ENCODE measurements around the gene OR4C5.
"Not testable (repeated sequence)": the region's sequence is repeated elsewhere in the genome, so short reads cannot be mapped to it uniquely, and the experiment has no call there.

OR4C5 gene

DNA sequence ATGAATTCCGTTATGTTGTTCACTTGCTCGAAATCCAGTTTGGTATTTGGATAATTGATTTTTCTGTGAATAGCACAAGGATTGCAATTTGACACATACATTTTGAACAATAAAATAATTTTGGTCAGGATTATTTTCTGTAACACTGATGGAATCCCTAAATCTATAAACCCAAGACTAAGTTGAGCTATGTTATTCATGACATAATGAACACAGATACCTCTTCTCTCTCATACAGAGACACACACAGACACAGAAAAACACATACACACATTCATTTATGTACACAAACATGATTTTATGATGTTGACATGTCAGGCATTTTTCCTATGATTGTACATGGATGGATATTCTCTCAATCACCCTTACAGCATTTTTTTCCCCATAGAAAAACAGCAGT is at the start of gene OR4C5:
TSS of gene OR4C5 (minus strand) at position 101 of the 400 bp plus-strand sequence. CDS start at position 101, 0 bp downstream.
- no peak for DNase-seq

DNA sequence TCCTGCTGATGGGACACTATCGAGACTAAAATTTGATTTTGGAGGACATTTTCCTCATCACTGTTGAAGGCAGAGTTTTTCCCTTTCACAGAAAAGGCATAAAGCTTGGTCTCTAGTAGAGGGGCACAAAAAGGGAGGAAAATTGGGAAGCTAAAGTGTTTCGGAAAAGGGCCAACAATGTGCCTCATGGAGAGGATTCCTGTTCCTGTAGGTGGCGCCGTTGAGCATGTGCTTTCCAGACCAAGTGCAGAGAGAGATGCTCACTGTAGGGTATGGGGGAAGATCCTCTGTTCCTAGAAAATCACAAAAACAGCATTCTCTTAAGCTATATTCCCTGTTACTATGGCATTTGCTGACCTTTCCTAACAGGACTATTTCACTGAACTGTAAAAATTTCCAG is 18.4 kb upstream of the OR4C5 start:
- DNase-seq: no peak

DNA sequence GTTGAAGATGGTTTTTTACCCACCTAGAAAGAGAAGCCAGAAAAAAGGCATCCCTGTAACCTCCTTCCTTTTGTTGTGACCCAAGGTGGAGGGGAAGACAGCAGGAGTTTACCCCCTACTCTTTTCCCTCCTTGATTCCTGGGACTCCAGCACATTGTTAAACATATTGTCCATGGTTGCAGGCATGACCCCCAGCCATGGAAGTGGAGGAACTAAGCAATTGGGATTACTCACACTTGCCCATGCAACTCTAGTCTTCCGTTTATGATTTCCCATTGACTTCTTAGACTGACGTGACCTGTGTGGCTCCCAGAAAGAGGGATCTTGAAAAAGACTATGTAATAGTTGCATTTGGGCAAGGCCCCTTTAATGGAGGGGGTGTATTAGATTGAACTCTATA is 17.9 kb upstream of the OR4C5 start:
- DNase-seq: not testable (repeated sequence)

DNA sequence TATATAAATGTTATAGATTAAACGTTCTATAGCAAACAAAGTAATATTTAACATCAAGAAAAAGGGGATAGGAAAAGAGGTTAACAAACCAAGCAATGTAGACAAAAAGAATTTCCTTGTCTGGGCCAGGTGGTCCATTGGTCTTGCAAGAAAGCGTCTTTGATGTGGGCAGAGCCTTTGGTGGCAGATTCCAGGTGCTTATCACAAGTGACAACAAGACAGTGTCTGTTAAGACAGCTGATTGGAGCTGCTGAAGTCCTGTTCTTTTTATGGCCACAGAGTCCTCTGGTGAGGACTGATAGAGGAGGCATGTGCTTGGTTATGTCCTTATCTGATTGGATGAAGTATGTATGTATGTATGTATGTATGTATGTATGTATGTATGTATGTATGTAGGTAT is 5.0 kb downstream of the OR4C5 start:
- DNase-seq: not testable (repeated sequence)

DNA sequence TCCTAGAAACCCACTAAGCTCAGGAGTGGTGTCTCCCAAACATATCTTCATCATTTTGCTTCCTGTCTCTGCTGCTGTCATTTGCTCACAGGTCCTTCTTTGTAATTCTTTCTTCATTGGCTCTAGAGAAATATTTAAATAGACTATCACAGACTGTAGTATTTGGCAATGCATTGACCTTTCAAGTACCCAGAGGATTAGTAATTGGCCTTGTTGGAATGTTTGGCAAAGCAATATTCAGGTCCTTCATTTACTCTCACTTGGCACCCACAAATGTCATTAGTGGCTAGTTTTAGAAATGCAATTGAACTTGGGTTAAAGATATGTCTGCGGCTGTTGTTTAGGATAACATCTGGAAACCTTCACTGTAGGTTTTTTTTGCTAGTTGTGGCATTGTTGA is 11.6 kb downstream of the OR4C5 start:
- no peak for DNase-seq

DNA sequence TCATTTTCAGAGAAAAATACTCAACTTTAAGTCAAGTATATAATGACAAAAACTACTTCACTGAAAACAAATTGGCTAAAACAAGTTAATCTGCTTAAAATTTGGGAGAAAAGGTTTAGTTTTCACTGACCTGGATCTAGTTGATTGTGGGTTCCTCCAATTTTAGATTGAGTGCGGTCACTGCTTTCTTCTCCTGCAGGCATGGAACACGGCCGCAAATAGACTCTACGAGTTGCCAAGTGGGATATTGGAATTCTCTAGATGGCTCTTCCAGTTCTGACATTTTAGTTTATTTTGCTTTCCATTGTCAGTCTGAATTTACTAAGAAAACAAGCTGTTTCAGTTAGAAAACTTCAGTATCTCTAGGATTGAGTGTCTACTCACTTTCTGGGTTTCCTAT is 12.3 kb downstream of the OR4C5 start:
- DNase-seq: no peak

DNA sequence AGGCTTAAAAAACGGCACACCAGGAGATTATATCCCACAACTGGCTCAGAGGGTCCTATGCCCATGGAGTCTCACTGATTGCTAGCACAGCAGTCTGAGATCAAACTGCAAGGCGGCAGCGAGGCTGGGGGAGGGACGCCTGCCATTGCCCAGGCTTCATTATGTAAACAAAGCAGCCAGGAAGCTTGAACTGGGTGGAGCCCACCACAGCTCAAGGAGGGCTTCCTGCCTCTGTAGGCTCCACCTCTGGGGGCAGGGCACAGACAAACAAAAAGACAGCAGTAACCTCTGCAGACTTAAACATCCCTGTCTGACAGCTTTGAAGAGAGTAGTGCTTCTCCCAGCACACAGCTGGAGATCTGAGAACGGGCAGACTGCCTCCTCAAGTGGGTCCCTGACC is 20.0 kb downstream of the OR4C5 start:
- DNase-seq: not testable (repeated sequence)

DNA sequence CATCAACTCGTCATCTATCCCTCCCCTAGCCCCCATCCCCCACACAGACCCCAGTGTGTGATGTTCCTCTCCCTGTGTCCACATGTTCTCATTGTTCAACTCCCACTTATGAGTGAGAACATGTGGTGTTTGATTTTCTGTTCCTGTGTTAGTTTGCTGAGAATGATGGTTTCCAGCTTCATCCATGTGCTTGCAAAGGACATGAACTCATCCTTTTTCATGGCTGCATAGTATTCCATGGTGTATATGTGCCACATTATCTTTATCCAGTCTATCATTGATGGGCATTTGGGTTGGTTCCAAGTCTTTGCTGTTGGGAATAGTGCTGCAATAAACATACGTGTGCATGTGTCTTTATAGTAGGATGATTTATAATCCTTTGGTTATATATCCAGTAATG is 23.8 kb downstream of the OR4C5 start:
- not testable (repeated sequence) for DNase-seq

DNA sequence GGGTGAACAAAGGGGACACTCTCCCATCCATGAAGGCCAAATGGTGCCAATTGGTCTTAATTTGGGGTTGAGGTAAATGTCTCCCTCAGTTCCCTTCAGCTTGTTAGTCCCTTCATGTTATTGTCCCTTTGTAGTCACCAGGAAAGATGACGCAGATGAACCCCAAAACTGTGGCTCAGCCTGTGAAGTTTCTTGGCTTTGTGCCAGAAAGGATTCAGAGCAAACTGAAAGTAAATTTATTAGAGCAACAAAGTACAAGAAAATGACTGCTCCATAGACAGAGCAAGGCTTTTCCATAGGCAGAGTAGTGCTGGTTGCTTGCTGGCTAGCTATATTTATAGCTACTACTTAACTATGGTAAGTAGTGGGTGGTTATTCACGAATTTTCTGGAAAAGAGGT is 24.8 kb downstream of the OR4C5 start:
- no peak for DNase-seq

DNA sequence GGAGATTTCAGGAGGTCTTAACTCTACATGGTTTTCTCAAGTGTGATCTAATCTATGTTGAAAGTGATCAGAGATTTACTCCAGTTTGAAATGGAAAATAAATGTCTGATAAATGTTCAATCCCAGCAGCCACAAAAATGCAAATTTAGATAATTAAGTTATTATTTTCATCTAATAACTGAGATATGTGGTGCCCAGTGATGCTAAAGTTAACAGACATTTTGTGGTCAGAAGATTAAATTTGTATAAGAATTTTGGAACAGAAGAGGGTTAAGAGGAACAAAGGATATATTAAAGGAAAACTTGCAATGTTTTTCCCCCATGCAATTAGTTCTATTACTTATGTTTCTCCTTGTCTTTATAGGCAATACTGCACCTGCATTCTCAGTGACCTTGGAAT is 41.6 kb downstream of the OR4C5 start, which contains the start of gene OR4C3:
TSS of gene OR4C3 (plus strand) at position 301 of the 400 bp plus-strand sequence. CDS start 102 bp downstream, outside the sequence.
- not testable (repeated sequence) for DNase-seq

DNA sequence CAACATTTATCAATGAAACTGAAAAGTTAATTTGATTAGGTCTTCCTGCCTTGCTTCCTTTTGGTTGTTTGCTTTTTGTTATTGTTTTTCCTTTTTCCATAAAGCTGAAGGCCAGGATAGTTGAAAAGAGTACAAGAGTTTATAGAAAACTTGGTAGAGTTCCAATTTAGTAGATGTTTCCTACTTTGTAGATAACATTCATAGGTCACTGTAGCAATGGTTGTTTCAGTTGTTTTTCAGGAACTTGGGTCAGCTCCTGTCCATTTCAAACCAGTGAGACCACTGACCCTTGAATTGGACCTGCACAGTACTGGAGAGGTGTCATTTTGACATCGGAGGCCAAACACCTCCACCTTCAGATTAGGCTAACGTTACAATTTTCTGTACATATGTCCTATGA is 46.5 kb downstream of the OR4C5 start:
- DNase-seq: not testable (repeated sequence)

Measured in inflammatory macrophage treated with lipopolysaccharide for 1 hour (primary cell).